Stimulated activated CD8-positive, alpha-beta memory T cell treated with anti-CD3 and anti-CD28 coated beads, Interleukin-4, amount 100 ng/mL, for 4 hours (primary cell): ENCODE measurements around the gene TNNT1.
"Not testable (repeated sequence)": the region's sequence is repeated elsewhere in the genome, so short reads cannot be mapped to it uniquely, and the experiment has no call there.

Source experiments
- DNase-seq, 2 donors: peaks; one replicate each; pipeline ENCODE4 v3.0.0-alpha.2; 2020; ENCODE audit warnings: low read depth in 2 of 2, low spot score in 1 of 2

TNNT1 gene

DNA sequence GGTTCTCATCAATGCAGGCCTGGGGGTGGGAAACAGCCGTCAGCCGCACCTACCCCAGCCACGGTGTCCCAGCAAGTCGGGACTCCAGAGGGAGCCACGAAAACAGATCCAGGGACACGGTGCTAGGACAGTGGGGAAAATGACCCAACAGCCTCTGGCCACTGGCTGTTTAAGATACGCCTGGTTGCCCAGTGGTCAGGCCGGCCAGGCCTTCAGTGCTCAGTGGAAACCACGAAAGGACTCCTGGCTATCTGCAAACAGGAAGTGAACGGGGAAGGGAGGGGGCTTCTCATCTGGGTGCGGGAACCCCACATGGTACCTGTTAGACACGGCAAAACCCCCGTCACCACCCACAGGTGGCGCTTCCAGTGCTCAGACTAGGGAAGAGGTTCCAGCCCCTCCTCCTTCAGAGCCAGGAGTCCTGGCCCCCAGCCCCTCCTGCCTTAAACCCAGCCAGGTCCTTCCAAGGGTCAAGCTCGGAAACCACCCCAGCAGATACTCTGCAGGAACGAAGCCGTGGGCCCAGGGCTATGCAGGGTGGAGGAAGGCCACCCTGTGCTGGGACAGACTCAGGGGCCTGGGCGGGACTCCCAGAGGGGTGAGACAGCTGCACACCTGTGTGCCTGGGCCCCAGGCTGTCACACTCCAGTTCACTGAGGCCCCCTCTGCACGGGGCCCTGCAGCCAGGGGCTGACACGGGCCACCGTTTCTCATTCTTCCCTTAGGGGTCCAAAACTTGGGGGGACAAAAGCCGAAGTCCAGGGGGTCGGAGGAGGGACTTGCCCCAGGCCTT, 36.0 kb downstream of the TNNT1 start:
- no peak for DNase-seq

DNA sequence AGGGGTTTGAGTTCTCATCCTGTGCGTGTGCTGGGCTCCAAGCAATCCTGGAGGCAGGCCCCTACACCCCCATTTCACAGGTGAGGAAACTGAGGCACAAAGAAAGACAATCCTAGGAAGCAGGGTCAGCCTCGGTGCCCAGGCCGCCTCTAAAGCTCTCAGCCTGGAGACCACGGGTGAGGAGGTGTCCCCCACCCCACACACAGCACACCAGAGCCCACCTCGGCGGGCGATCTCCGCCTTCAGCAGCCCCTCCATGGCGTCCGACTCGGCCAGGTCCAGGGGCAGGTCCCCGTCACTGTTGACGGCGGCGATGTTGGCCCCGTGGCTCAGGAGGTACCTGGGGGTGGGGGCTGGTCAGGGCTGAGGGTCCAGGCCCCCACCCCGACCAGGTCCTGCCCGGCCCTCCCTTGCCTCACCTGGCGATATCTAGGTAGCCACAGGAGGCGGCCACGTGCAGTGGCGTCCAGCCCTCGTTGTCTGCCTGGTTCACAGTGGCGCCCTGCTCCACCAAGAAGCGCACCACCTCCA, 36.7 kb downstream of the TNNT1 start:
- no peak for DNase-seq

DNA sequence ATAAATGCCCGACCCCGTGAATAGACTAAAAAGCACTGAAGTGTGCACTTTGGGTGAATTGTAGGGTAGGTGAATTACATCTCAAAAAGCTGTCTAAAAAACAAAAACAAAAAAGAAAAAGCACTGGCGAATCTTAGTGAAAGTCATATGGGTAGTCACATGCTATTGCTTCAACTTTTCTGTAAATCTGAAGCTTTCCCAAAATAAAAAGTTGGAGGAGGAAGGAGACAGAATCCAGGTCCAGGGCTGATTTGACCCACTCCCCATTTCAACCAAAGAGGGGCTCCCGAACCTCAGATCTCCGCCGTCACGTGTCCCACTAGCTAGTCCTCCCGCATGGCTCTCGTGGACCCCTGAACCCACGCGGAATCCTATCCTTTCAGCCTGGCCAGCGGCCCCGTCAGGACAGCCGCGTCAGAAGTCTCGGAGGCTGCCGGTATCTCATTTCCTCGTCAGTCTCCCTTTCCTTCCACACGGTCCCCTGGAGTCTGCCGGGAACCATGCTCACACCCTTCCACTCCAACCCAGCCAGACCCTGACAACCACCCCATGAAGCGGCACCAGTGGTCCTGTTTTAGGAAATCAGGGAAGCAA, 37.7 kb downstream of the TNNT1 start:
- no peak for DNase-seq

DNA sequence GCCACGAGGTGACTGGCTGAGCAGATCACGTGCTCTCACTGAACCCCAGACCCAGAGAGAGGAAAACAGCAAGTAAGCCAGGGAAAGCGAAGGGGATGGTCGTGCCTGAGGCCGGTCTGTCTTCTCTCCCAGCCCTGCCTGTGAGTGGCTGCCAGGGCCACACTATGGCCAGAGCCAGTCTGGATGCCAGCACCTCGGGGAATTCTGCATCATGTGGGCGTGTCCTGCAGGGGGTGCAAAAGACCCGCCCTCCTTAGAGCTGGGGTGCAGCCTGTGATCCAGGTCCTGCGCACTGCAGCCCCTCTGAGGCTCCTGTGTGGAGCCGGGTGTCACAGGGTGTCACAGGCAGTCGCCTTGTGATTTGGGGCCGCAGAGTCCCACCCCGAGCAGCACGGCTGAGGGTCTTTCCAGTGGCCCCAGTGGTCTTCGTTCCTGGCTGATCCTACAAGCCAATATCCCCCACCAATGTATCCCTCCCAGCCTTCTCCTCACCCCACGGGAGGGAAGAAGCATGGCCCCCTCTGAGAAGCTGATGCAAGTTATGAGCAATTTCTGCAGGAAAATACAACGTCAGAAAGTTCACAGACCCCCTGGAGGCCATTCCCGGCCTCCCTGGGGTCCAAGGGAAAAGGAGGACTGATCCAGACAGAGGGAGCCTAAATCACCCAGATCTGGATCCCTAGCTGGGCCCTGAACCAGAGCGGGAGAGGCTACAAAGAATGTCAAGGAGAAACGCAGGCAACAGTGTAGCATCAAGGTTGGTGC, 39.3 kb downstream of the TNNT1 start:
- DNase-seq: no peak

DNA sequence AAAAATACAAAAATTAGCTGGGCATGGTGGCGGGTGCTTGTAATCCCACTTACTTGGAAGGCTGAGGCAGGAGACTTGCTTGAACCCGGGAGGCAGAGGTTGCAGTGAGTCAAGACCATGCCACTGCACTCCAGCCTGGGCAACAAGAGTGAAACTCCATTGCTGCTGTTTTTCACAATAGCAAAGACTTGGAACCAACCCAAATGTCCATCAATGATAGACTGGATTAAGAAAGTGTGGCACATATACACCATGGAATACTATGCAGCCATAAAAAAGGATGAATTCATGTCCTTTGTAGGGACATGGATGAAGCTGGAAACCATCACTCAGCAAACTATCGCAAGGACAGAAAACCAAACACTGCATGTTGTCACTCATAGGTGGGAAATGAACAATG, 41.8 kb downstream of the TNNT1 start:
- DNase-seq: not testable (repeated sequence)

DNA sequence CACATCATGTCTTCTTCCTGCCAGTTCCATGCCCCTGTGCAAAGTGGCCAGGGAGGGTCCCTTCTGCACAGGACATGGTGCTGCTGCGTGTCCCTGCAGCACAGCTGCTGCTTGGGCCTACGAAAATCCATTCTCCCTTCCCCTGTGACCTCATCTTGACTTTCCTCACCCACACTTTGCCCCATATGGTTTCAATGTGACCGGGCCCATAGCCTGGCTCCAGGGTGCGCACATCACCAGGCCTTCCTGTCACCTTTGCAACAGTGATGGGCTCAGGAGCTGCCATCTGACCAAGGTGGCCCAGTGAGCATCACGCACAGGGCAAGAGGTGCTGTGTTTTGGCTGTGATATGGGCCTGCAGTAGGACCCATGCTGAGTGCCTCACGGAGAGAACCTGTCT, 42.4 kb downstream of the TNNT1 start:
- no peak for DNase-seq

DNA sequence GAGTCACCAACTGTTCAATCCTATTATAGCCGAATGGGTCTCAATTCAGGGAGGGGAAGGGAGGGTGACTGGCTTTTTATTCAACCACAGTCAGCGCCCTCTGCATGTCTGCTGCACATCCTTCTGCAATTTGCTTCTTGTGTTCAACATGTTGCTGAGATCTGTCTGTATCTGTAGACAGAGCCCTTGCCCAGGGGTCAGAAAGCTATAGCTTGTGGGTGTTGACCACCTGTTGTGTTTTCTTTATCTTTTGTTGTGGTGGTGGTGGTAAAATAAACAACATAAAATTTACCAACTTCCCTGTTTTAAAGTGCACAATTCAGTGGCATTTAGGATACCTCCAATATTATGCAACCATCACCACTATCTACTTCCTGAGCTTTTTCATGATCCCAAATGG, 43.8 kb downstream of the TNNT1 start:
- DNase-seq: no peak

DNA sequence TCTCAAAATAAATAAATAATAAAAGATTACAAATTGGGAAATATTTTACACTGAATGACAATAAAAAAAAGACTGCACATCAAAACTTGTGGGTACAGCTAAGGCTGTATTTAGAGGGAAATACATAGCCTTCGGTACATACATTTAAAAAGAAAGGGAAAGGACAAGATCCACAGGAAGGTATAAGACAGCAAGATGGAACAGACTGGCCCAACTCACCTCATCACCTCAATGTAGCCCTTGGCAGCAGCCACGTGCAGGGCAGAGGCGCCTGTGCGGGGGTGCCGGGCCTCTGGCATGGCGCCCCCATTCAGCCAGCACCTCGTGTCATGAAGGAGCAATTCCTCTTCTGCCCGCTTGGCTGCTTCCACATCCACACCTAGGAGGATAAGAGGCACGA, 45.8 kb downstream of the TNNT1 start:
- no peak for DNase-seq

DNA sequence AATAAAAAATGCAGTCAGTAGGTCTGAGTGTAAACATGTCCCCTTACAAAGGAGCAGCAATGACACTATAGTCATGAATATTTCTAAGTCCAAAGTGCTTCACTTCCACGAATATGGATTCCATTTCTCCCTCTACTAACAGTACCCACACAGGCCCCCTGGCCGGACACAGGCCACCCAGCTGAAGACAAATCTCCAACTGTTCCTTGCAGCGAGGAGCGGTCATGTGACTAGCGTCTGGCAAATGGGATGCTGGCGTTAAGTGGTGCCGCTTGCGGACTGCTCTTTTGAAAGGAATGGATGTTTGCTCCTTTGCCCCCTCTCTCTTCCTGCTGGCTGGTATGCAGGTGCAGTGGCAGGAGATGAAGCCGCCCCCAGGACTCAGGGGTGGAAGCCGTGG, 47.7 kb downstream of the TNNT1 start:
- DNase-seq: no peak

DNA sequence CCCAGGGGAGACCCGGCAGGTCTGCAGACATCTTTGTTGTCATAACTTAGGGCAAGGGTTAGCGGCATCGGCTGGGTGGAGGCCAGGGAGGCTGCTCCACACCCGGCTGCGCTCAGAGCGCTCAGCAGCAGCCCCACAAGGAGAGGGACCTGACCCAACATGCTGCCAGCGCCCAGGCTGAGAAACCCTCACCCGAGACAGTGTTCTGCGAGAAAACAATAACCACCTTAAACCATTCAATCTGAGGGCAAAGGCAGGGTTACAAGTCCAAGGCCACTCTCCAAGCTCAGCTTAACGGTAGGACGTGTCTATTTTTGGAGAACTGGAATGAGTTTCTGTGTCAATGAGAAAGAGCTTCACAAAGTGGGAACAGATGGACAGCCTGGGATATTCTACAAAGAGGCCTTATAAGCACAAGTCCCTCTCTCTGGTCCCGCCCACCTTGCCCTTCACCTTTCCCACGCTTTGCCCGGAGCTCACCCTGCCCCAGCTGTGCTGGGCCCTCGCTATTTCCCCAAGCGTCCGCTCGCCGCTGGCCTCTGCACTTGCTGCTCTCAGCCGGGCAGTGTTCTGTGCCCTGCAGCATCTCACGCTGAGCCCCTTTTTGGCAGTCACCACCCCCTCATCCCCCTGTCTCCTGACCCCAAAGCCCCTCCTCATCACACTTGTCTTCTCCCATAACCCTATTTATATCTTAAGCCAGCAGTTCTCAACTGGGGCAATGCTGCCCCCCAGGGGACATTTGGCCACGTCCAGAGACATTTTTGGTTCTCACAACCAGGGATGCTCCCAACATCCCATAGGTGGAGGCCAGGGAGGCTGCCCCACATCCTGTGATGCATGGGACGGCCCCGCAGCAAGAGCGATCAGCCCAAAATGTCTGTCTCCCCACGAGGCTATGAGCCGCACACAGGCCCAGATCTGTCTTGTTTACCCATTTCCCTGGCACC, 49.2 kb downstream of the TNNT1 start:
- no peak for DNase-seq

DNA sequence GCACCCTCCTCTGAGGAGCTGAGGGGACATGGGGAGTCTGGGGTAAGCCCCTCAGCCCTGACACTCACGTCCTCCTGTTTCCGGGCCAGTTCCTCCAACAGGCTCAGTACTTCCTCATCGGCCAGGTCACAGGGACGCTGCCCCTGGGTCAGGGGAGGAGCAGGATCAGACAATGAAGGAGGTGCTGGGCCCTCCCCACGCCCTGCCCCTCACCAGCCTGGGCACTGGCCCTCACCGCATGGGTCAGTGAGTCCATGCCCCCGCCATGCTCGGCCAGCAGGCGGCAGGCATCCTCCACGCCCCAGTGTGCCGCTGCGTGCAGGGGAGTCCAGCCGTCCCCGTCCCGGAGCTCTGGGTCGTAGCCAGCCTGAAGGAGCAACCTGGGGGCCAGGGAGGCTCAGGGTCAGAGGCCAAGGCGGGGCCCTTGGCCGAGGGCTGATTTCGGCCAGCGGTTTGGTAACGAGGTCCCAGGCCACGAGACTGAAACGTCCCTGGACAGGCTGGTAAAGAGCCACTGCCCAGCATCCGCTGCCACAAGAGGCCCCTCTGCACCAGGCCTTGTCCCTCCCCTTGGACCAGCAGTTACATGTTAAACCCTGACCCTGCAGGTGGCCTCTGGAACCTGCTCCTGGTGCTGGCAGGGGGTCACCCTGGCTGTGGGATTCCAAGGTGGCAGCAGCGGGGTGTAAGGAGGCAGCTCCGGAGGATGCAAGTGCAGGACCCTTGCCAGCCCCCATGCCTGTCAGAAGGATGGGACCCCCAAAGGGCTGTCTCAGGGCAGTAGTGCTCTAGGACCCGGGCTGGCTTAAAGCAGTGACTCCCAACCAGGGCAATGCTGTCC, 50.1 kb downstream of the TNNT1 start:
- DNase-seq: no peak

DNA sequence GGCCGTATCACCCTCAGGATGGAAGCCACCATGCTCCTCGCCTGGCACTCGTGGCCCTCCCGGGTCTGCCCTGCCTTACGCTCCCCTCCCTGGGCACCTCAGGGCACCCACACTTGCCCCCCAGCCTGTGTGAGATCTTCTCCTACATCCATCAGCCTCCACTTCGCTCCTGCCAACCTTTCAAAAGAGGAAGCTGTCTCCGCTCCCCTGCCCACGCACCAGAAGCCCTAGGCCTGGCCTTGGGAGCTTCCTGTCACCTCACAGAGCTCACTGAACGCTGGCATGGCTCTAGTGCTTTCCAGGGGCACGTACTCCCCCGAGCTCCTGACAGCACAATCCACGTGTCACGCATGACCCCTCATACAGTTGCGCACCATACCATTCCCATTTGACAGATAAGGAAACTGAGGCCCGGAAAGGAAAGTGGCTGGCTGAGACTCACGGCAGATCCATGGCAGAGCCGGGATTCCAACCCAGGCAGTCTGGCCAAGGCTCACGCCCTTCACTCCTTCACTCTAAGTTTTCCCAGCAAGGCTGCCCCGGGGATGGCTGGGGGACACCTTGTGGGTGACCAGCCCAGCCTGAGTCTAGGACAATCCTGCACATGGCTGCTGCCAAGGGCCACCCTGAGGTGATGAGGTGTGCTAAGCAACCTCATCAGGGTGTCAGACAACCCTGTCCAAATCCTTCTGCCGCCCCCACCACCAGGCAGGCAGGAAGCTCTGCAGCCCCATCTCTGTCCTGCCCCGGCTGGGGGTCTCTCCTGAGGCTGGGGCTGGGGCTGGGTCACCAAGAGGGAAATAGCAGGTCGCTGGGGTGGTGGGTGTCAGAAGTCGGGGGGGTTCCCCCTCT, 50.9 kb downstream of the TNNT1 start:
- DNase-seq: no peak

DNA sequence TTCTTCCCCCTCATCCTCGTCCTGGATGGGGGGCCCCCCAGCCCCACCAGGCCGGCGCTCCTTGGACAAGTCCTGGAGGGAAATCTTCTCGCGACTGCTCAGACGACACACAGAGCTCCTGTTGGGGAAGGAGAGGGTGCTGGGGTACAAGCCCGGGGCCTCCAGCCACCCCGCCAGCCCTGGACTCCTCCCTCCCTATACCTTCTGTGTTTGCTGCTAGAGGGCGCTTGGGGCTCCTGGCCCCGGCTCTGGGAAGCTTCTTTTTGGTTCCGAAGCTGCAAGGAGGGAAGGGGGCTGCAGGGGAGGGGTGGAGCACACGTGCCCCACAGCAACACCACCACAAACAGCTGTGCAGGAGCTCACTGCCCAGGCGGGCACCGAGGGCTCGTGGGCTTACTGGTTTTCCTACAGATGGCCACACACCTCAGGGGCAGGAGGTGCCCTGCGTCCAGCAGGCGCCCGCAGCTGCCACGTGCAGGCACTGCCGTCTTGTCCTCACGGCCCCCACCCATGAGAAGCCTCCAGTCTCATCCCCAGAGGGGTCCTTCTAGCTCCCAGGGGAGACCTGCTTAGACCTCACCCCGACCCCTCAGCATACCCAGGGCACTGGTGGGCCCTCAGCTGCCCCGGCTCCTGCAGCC, 52.8 kb downstream of the TNNT1 start:
- no peak for DNase-seq

DNA sequence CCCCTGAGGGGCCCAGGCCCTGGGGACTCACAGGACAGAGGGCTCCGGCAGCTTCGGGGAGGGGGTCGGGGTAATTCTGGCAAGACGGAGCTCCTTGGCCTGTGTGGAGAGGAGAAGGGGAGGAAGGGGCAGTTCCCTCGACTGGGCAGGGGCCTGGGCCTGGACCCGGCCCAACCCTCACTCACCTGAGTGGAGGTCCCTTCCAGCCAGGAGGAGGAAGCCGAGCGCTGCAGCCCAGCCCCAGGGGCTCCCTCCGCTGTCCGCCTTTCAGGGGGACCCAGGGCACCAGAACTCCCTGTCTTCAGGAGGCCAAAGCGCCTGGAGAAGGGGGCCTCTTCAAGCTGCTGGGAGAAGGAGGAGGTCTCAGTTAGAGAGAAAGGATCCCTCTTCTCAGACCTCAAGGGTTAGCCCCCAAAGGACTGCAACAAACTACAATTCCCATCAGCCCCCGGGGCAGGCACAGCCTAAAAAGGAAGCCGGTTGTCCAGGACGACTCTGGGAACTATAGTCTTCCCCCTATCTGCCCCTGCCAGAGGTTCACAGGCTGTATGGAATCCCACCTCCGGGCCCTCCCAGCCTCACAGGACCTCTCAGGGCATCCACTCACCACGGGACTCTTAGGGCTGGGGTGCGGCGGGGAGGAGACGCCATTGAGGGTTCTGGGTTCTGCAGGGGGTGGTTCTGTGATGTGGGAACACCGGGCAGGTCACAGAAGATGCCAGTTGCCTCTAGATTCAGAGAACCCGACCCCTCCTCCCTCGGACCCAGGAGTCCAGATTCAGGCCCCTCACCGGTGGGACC, 53.5 kb downstream of the TNNT1 start:
- DNase-seq: no peak

DNA sequence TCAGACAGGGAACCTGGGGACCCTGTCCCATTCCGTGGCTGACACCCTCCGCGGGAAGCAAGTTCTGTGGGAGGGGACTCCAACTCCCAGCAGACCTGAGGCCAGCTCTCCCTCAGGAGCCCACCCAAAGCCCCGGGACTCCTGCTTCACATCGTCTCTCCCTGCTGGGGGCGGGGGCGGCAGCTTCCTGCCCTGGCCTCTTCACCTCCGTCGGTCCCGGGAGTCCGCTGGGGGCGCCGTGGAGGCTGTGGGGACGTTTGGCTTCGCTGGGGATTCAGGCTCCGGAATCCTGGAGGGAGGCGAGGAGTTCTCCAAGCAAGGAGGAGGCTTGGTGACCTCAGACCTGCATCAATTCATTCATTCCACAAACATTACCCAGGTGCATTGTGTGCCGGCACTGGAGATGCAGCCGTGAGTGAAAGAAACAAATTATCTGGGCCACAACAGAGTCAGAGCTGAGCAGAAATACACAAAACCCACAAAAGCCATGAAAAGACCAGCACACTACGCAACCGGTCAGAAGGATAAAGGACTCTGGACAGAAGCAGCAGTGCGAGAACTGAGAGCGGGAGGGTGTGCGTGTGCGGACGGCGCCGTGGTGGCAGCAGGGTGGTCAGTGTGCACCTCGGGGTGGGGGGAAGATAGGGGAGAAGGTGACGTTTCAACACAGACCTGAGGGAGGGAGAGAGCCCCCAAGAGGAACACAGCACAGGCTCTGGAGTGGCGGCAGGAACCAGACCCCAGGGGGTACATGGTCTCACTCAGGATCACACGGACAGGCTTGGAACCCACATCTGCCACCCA, 54.3 kb downstream of the TNNT1 start:
- no peak for DNase-seq

DNA sequence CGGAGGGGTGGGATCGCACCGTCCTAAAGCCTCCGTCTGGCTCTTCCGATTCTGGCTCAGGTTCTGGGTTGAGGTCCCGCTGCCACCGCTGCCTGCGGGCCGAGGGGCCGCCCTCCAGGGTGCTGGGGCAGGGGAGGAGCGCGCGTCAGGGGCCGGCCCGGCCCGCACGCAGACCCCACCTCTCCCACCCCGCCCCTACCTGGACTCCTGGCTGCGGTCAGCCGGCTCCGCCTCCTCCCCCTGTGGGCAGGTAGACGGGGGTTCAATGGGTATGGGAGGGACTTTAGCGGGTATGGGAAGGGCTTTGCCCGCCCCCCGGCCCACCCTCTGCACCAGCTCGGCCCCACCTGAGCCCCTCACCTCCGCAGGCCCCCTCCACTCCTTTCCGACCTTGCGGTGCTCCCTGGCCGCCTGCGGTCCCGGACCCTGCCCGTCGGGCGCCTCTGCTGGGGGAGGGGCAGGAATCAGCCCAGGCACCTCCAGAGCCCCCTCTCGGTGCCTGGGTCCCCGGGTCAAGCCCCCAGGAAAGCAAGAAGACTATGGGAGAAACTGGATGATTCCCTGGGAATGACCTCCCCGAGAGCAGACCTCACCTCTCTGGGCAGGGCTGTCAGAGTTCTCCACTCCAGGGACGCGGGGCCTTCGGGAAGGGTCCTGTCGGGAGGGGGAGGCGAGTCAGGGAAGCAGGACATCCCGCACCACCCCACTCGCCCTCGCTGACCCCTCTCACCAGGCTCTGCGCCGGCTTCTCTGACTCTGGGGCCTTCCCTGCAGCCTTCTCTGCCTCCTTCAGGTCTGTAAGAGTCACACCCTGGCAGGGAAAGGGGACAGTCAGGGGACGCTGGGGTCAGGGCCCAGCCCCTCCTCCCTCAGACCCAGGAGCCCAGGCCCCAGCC, 56.3 kb downstream of the TNNT1 start:
- no peak for DNase-seq
